ENCODE results near the gene RNF180. TPM values are rescaled to one million over a fixed set of nuclear protein-coding genes. Genes with fewer than 3 reads are reported as not detected.

The RNF180 gene
- total and polyA plus RNA-seq, 2 donors (not counting 1 experiment from before 2014, with no cell fraction given) = not detected

- Histone ChIP-seq H3K9ac (ENCODE audit: low read length) (no peak overlapping the region), H3K36me3 (replicated peaks in 1 of 2; ENCODE audit: control extremely low read depth in 1 of 2, control insufficient read depth in 1 of 2, extremely low read depth in 1 of 2, insufficient read depth in 2 of 2, low read length in 1 of 2) (no peaks in the 10 kb centered on the region)
- POLR2A ChIA-PET = no interaction called here
These were observed 4.2 kb upstream of the RNF180 start for GRCh38 chr5:64161420-64161819.

GRCh38 chr5:64163135-64163534 lies 2.5 kb upstream of the RNF180 start:
- Mint-ChIP-seq H3K9me3 (ENCODE audit: insufficient read depth) (peaks cover 5% of the 10 kb centered on the region), H3K4me1 (peaks cover 13% of the 10 kb centered on the region), H3K4me3 (no peak overlapping the region), H3K27me3 (peaks cover 26% of the 10 kb centered on the region), H3K27ac (no peak overlapping the region)
- Histone ChIP-seq H3K4me3 (ENCODE audit: control extremely low read depth in 1 of 5, extremely low read depth in 1 of 5, insufficient read depth in 1 of 5, low read depth in 2 of 5, low read length in 4 of 5) (no peak overlapping the region), H4K20me1 (ENCODE audit: control insufficient read depth, insufficient read depth, low read length, poor library complexity, severe bottlenecking) (no peaks in the 10 kb centered on the region), H3K79me2 (ENCODE audit: control insufficient read depth, insufficient read depth, low read length) (no peaks in the 10 kb centered on the region), H3K9me3 (ENCODE audit: control extremely low read depth in 1 of 3, control insufficient read depth in 2 of 3, insufficient read depth in 1 of 3, low read length in 2 of 3) (peaks cover 0 to 2% (median 0%) of the 10 kb centered on the region in 3 donors), H3K4me2 (replicated peaks; ENCODE audit: low read depth, low read length, poor library complexity, severe bottlenecking) (no peak overlapping the region), H2AFZ (ENCODE audit: insufficient read depth, low read depth, low read length, poor library complexity, severe bottlenecking) (no peak overlapping the region), H3K4me1 (ENCODE audit: control insufficient read depth in 2 of 2, insufficient read depth in 2 of 2, low read length in 2 of 2) (peaks cover 5 to 9% of the 10 kb centered on the region in 2 donors), H3K36me3 (replicated peaks in 1 of 2; ENCODE audit: control extremely low read depth in 1 of 2, control insufficient read depth in 1 of 2, extremely low read depth in 1 of 2, insufficient read depth in 2 of 2, low read length in 1 of 2) (no peaks in the 10 kb centered on the region), H3K27ac (ENCODE audit: low read length in 2 of 2) (no peak overlapping the region), H3K27me3 (replicated peaks in 1 of 4; ENCODE audit: control extremely low read depth in 1 of 4, control insufficient read depth in 3 of 4, insufficient read depth in 4 of 4, low read length in 3 of 4) (peaks cover 0 to 22% (median 18%) of the 10 kb centered on the region in 4 experiments), H3K9ac (ENCODE audit: low read length) (no peak overlapping the region)
- DNase-seq = no peak
- ATAC-seq (ENCODE audit: low read depth) = no peak
- no peak for TF ChIP-seq CTCF (IDR thresholded peaks at IDR 0.05)
- TF ChIP-seq EZH2 (IDR thresholded peaks at IDR 0.05; ENCODE audit: borderline replicate concordance, insufficient read depth, low read depth, low read length, poor library complexity, severe bottlenecking) = no peak
- CTCF ChIA-PET = no interaction called here
- intact Hi-C loops (cut with micrococcal nuclease) = no loop called here
- POLR2A ChIA-PET = no interaction called here

More at GRCh38 chr5:64161420-64161819, 4.2 kb upstream of the RNF180 start:
- CTCF ChIA-PET = no interaction called here
- Histone ChIP-seq H3K27me3 (replicated peaks in 1 of 4; ENCODE audit: control extremely low read depth in 1 of 4, control insufficient read depth in 3 of 4, insufficient read depth in 4 of 4, low read length in 3 of 4) (peaks cover 0 to 20% (median 14%) of the 10 kb centered on the region in 4 experiments), H4K20me1 (ENCODE audit: control insufficient read depth, insufficient read depth, low read length, poor library complexity, severe bottlenecking) (no peaks in the 10 kb centered on the region), H3K9me3 (ENCODE audit: control extremely low read depth in 1 of 3, control insufficient read depth in 2 of 3, insufficient read depth in 1 of 3, low read length in 2 of 3) (peaks cover 0 to 2% (median 0%) of the 10 kb centered on the region in 3 donors), H3K27ac (ENCODE audit: low read length in 2 of 2) (no peak overlapping the region), H2AFZ (ENCODE audit: insufficient read depth, low read depth, low read length, poor library complexity, severe bottlenecking) (no peak overlapping the region), H3K79me2 (ENCODE audit: control insufficient read depth, insufficient read depth, low read length) (no peaks in the 10 kb centered on the region), H3K4me2 (replicated peaks; ENCODE audit: low read depth, low read length, poor library complexity, severe bottlenecking) (no peak overlapping the region), H3K4me1 (ENCODE audit: control insufficient read depth in 2 of 2, insufficient read depth in 2 of 2, low read length in 2 of 2) (peaks cover 5 to 9% of the 10 kb centered on the region in 2 donors), H3K4me3 (ENCODE audit: control extremely low read depth in 1 of 5, extremely low read depth in 1 of 5, insufficient read depth in 1 of 5, low read depth in 2 of 5, low read length in 4 of 5) (no peak overlapping the region)
- 77% methylated on average over 2 of the region's 3 CpGs for WGBS (ENCODE audit: insufficient coverage)
- Mint-ChIP-seq H3K27ac (no peak overlapping the region), H3K9me3 (ENCODE audit: insufficient read depth) (peaks cover 5% of the 10 kb centered on the region), H3K4me1 (peaks cover 12% of the 10 kb centered on the region), H3K27me3 (peaks cover 22% of the 10 kb centered on the region), H3K4me3 (no peak overlapping the region)
- DNase-seq (peak; percentile 6), ATAC-seq (ENCODE audit: low read depth) (no peak)
- TF ChIP-seq EZH2 (IDR thresholded peaks at IDR 0.05; ENCODE audit: borderline replicate concordance, insufficient read depth, low read depth, low read length, poor library complexity, severe bottlenecking) (no peak), CTCF (IDR thresholded peaks at IDR 0.05) (no peak)
- intact Hi-C loops (cut with micrococcal nuclease) = no loop called here
